ENCODE measurements around the gene INPPL1. TPM values are rescaled to one million over a fixed set of nuclear protein-coding genes. Genes with fewer than 3 reads are reported as not detected.
A peak's percentile ranks its signal among the peaks of the same experiment; 100 is the strongest.

INPPL1 gene
- total and polyA plus RNA-seq, 2 experiments from 2014 or later = 156 to 182 TPM

DNA sequence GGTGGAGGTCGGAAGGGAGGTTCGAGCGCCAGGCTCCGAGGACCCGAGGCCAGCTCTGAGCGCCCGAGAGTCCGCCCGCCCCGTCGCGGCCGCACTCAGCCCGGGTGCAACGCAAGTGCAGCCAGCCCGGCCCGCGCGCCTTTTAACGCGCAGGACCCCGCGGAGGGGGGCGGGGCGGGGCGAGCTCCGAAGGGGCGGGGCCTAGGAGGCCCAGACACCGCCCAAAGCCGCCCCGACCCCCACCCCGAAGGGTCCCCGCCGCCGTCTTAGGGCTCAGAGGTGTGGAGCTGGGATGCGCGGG is 19.4 kb downstream of the INPPL1 start, which contains the start of gene PHOX2A:
Gene PHOX2A (minus strand): TSS at position 117 of the 301 bp plus-strand sequence. CDS start 172 bp downstream, outside the sequence.
- H3K9me3 ChIP-seq (ENCODE audit: low read depth) = no peaks in the 10 kb centered on the region
- DNase-seq (ENCODE audit: low read depth in 1 of 2, low spot score in 1 of 2) = peak in 1 of 2 donors; percentile 21
- H3K4me3 ChIP-seq = peak within 1 kb of the TSS; percentile 18

DNA sequence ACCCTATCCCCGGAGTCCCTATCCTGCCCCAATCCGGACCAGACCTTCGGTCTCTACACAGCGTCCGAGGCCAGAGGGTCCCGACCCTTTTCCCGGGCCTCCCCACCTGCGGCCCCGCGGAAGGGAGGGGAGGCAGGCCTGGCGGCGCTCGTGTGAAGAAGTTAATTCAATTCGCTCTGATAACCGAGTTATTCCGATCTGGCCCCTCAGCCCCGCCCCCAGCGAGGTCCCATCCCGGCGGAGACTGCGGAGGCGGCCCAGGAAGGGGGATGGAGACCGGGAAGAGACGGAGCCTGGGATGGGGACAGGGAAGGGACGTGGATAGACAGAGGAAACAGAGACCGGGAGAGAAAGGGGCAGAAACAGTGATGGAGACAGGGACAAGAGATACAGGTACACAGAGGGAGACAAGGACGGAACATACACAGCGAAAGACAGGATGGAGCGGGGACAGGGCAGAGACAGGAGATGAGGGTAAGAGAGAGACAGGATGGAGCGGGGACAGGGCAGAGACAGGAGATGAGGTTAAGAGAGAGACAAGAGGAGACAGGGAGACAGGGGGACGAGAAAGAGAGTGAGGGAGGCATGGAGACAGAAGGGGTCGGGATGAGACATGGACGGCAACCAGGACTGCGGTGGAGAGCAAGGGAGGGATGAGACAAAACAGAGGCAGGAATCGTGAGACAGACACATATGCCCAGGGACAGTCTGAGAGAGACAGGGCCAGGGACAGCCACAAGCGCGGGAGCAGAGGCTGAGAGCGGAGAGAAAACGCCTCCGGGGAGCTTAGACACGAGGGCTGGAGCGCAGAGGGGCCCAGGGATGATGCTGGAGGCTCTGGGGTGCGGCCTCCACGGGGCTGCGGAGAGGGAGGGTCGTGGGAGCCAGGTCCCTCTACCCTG is 20.0 kb downstream of the INPPL1 start:
- no peak overlapping the region for H3K27ac ChIP-seq
- H3K4me3 ChIP-seq = peak overlapping the region; percentile 18
- no peaks in the 10 kb centered on the region for H3K9me3 ChIP-seq (ENCODE audit: low read depth)
- no peaks in the 10 kb centered on the region for H3K36me3 ChIP-seq
- DNase-seq (ENCODE audit: low read depth in 1 of 2, low spot score in 1 of 2) = no peak
- peaks cover 89% of the 10 kb centered on the region for H3K27me3 ChIP-seq
- TF ChIP-seq, protein P1, sequence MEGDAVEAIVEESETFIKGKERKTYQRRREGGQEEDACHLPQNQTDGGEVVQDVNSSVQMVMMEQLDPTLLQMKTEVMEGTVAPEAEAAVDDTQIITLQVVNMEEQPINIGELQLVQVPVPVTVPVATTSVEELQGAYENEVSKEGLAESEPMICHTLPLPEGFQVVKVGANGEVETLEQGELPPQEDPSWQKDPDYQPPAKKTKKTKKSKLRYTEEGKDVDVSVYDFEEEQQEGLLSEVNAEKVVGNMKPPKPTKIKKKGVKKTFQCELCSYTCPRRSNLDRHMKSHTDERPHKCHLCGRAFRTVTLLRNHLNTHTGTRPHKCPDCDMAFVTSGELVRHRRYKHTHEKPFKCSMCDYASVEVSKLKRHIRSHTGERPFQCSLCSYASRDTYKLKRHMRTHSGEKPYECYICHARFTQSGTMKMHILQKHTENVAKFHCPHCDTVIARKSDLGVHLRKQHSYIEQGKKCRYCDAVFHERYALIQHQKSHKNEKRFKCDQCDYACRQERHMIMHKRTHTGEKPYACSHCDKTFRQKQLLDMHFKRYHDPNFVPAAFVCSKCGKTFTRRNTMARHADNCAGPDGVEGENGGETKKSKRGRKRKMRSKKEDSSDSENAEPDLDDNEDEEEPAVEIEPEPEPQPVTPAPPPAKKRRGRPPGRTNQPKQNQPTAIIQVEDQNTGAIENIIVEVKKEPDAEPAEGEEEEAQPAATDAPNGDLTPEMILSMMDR (IDR thresholded peaks at IDR 0.05; ENCODE audit: low read depth, low read length) = no peak
- peaks cover 4% of the 10 kb centered on the region for H3K4me1 ChIP-seq (ENCODE audit: low read depth)

More for the DNA sequence above, 19.4 kb downstream of the INPPL1 start, which contains the start of gene PHOX2A:
- H3K27me3 ChIP-seq = peaks cover 93% of the 10 kb centered on the region
- H3K4me1 ChIP-seq (ENCODE audit: low read depth) = peaks cover 7% of the 10 kb centered on the region
- TF ChIP-seq, protein P1 (IDR thresholded peaks at IDR 0.05; ENCODE audit: low read depth, low read length) = no peak
- no peaks in the 10 kb centered on the region for H3K36me3 ChIP-seq
- no peak within 1 kb of the TSS for H3K27ac ChIP-seq

DNA sequence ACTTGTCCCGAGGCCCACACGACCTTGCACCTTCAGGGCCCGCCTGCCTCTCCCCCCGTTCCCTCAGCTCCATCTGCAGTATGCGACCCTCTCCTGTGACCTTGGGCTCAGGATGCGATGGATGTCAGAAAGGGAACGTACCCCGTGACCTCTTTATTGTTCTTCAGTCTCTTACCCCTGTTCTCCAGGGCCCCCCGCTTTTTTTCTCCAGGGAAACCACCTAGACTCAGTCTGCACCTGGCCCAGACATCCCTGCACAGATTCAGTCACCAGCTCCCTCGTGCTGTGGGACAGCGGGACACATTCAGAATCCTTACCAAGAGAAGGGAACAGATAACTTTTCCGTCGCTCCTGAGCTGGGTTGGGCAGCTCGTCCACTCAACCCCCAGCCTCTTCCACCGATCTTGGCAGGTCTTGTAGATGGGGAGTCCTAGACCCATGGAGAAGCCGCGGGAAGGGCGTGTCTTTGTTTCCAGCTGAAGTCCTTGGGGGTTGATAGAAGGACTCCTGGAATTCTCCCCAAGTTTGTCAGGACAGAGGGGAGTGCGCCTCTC is 20.8 kb downstream of the INPPL1 start:
- Histone ChIP-seq H3K27me3 (peaks cover 86% of the 10 kb centered on the region), H3K9me3 (ENCODE audit: low read depth) (no peaks in the 10 kb centered on the region), H3K27ac (no peak overlapping the region), H3K36me3 (no peaks in the 10 kb centered on the region), H3K4me3 (no peak overlapping the region), H3K4me1 (ENCODE audit: low read depth) (no peaks in the 10 kb centered on the region)
- no peak for DNase-seq (ENCODE audit: low read depth in 1 of 2, low spot score in 1 of 2)
- TF ChIP-seq, protein P1 (IDR thresholded peaks at IDR 0.05; ENCODE audit: low read depth, low read length) = no peak

DNA sequence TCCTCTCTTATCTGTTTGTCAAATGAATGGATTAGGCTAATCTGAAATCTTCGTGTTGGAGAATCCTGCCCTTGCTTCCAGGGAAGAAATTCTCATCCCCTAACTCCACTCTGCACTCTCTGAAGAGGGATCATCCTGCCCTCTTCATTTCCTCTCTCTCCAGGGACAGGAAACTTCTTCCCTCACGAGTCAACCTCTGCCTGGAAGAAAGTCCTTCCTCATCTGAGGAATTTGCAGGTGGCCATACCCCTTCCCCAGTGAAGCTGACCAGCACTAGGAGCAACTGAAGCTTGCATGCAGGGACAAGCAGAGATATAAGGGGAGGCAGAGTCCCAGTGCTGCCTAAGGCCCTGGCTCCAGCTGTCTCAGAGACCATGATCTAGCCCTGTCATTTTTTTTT is 23.0 kb downstream of the INPPL1 start:
- no peak for DNase-seq (ENCODE audit: low read depth in 1 of 2, low spot score in 1 of 2)
- H3K27me3 ChIP-seq = peaks cover 63% of the 10 kb centered on the region
- H3K4me3 ChIP-seq = no peak overlapping the region
- no peaks in the 10 kb centered on the region for H3K9me3 ChIP-seq (ENCODE audit: low read depth)
- H3K27ac ChIP-seq = no peak overlapping the region
- no peaks in the 10 kb centered on the region for H3K4me1 ChIP-seq (ENCODE audit: low read depth)
- TF ChIP-seq, protein P1 (IDR thresholded peaks at IDR 0.05; ENCODE audit: low read depth, low read length) = no peak
- H3K36me3 ChIP-seq = no peaks in the 10 kb centered on the region

DNA sequence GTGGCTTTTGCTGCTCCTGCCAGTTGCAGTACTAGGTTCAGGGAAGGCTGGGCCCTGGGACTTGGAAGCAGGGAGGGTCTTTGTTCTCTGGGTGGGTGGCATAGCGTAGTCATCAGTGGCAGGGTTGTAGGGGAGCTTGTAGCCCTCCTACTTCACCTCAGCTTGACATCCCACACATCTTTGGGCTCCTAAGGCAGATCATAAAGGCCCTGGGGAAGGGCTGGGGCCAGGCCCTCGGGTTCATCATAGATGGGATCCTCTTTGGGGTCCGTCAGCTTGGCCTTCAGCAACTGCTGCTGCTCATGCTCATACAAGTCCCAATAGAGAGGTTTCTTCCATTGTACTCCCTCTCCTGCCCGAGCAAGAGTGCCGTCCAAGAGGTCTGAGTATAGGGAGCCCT is 25.4 kb downstream of the INPPL1 start:
- H3K27me3 ChIP-seq = peaks cover 39% of the 10 kb centered on the region
- no peaks in the 10 kb centered on the region for H3K36me3 ChIP-seq
- no peaks in the 10 kb centered on the region for H3K9me3 ChIP-seq (ENCODE audit: low read depth)
- no peaks in the 10 kb centered on the region for H3K4me1 ChIP-seq (ENCODE audit: low read depth)
- TF ChIP-seq, protein P1 (IDR thresholded peaks at IDR 0.05; ENCODE audit: low read depth, low read length) = no peak
- no peak for DNase-seq (ENCODE audit: low read depth in 1 of 2, low spot score in 1 of 2)
- H3K27ac ChIP-seq = no peak overlapping the region
- no peak overlapping the region for H3K4me3 ChIP-seq
